NB4 (cell line): ENCODE data around the gene TRMT5.

Source experiments
- DNase-seq: peaks from one replicate; pipeline ENCODE4 v3.0.0; 2010; ENCODE audit warnings: low read depth
- H3K4me3 ChIP-seq: one replicate; pipeline ENCODE4 v1.5.1; 2011; ENCODE audit warnings: mild to moderate bottlenecking, low read depth, low read length, moderate library complexity
- CTCF ChIP-seq: IDR thresholded peaks from one replicate; pipeline ENCODE4 v1.5.1; 2012; ENCODE audit warnings: low read depth, low read length
- MAX ChIP-seq: IDR thresholded peaks from 2 replicates; pipeline ENCODE4 v1.6.1; 2011; ENCODE audit warnings: low read depth, low read length
- MYC ChIP-seq: IDR thresholded peaks from 2 replicates; pipeline ENCODE4 v1.6.1; 2011; ENCODE audit warnings: low read depth, low read length
- POLR2A ChIP-seq: IDR thresholded peaks from 2 replicates; pipeline ENCODE4 v1.6.1; 2011; ENCODE audit warnings: mild to moderate bottlenecking; ENCODE audit not compliant: insufficient read length; ENCODE audit errors: extremely low read depth

The TRMT5 gene

DNA sequence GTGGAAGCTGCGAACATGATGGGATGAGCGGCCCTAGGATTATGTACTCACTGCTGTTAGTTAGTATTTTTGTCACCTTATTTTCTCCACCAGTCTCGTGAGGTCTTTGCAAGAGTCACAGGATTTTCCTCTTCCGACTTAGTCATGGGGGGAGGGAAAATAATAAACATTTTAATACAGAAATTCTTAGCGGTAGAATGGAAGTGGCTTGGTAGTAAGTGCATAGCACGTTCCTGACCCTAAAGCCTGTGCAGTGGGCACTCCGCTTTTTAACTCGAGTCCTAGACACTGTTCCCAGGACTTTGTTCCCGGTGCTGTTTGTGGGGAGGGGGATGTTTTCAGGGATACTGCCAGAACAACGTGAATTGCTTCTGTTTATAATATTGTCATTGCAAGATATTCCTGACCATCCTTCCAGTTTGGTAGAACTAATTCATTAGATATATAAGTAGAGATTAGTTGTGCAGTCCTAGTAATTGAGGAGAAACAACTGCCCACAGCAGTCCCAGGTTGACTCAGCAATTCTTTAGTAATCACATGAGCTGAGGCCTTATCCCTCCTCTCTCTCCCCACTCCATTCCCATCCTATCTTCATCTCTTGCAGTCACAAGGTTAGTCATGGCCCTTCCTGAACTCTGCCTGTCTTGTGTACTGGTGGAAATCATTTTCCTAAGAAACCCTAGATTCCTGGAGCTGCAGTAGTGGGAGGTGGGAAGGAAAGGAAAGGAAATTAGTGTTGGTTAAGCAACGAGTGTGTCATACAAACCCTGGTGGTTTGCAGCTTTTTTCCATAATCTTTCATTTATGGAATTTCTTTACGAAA is 965 bp upstream of the TRMT5 start:
- peak; percentile 25 for DNase-seq
- TF ChIP-seq CTCF (no peak), POLR2A (no peak), MYC (no peak), MAX (no peak)
- H3K4me3 ChIP-seq = peak overlapping the region; percentile 94

DNA sequence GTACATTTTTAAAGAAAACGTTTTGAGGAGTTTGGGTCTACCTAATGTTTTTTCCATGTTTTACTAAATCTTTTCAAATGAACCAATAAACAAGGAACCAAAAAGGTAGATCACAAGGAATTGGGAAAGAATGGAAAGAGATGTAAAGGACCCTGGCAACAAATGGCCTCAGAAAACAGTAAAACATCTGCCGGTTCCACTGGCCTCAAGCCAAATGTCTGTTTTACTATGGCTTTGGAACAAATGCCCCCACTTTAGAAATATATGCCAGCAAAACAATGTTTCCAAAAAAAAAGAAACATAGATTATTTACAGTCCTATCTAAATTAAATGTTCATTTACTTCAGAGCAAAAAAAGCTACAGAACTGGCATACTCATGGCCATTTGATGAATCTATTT is 3.0 kb downstream of the TRMT5 start:
- TF ChIP-seq MAX = no peak
- TF ChIP-seq POLR2A = no peak
- TF ChIP-seq CTCF = no peak
- TF ChIP-seq MYC = no peak
- DNase-seq = no peak
- H3K4me3 ChIP-seq = peak overlapping the region; percentile 30

GRCh38 chr14:60975551-60975950 is 5.3 kb downstream of the TRMT5 start:
- no peak for DNase-seq
- H3K4me3 ChIP-seq = no peak overlapping the region
- TF ChIP-seq MAX = no peak
- TF ChIP-seq MYC = no peak
- no peak for TF ChIP-seq CTCF
- TF ChIP-seq POLR2A = no peak

- TF ChIP-seq MYC (no peak), POLR2A (no peak), CTCF (no peak), MAX (no peak)
- peak; percentile 9 for DNase-seq
- no peak overlapping the region for H3K4me3 ChIP-seq
Measured at GRCh38 chr14:60974090-60974651, 6.7 kb downstream of the TRMT5 start.

GRCh38 chr14:60973070-60973469 is 7.8 kb downstream of the TRMT5 start:
- no peak for DNase-seq
- H3K4me3 ChIP-seq = no peak overlapping the region
- TF ChIP-seq POLR2A = no peak
- TF ChIP-seq MAX = no peak
- TF ChIP-seq MYC = no peak
- no peak for TF ChIP-seq CTCF
